ENCODE results near the gene CD22. TPM values are rescaled to one million over a fixed set of nuclear protein-coding genes. Genes with fewer than 3 reads are reported as not detected.

Gene CD22
- total RNA-seq, 3 donors from 2014 or later (not counting 1 experiment from before 2014, with no cell fraction given): 4.3 to 7.0 (median 6.0) TPM

DNA sequence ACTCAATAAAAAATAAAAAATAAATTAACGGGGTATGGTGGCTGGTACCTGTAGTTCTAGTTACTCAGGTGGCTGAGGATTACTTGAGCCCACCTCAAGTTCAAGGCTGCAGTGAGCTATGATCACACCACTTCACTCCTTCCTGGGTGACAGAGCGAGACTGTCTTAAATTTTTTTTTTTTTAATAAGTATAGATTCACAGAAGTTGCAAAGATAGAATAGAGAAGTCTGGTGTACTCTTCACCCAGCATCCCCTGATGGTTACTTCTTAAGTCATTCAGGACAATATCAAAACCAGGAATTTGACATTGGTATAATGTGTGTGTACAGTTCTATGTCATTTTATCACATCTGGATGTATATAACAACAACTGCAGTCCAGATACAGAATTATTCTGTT is 7.7 kb upstream of the CD22 start:
- no peak overlapping the region for H3K27ac Mint-ChIP-seq
- 86% methylated on average over 1 of the region's 2 CpGs for WGBS (ENCODE audit: insufficient coverage)
- no peak overlapping the region for H3K4me3 Mint-ChIP-seq
- Histone ChIP-seq H3K9me3 (ENCODE audit: control insufficient read depth, insufficient read depth, low read length) (no peaks in the 10 kb centered on the region), H3K4me1 (ENCODE audit: control insufficient read depth, insufficient read depth, low read length) (peaks cover 41% of the 10 kb centered on the region), H3K36me3 (ENCODE audit: control insufficient read depth, insufficient read depth, low read length) (no peaks in the 10 kb centered on the region), H3K4me3 (ENCODE audit: low read length) (no peak overlapping the region), H3K27me3 (ENCODE audit: control insufficient read depth, insufficient read depth, low read length) (no peaks in the 10 kb centered on the region), H3K27ac (ENCODE audit: low read length) (no peak overlapping the region)
- peaks cover 2% of the 10 kb centered on the region in 2 donors for H3K9me3 Mint-ChIP-seq
- H3K27me3 Mint-ChIP-seq (ENCODE audit: low read depth in 2 of 2): peaks cover 0 to 10% of the 10 kb centered on the region in 2 donors
- ATAC-seq: no peak
- TF ChIP-seq, protein P1, sequence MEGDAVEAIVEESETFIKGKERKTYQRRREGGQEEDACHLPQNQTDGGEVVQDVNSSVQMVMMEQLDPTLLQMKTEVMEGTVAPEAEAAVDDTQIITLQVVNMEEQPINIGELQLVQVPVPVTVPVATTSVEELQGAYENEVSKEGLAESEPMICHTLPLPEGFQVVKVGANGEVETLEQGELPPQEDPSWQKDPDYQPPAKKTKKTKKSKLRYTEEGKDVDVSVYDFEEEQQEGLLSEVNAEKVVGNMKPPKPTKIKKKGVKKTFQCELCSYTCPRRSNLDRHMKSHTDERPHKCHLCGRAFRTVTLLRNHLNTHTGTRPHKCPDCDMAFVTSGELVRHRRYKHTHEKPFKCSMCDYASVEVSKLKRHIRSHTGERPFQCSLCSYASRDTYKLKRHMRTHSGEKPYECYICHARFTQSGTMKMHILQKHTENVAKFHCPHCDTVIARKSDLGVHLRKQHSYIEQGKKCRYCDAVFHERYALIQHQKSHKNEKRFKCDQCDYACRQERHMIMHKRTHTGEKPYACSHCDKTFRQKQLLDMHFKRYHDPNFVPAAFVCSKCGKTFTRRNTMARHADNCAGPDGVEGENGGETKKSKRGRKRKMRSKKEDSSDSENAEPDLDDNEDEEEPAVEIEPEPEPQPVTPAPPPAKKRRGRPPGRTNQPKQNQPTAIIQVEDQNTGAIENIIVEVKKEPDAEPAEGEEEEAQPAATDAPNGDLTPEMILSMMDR (IDR thresholded peaks at IDR 0.05): no peak
- H3K36me3 Mint-ChIP-seq: no peaks in the 10 kb centered on the region
- peaks cover 0 to 8% of the 10 kb centered on the region in 2 donors for H3K4me1 Mint-ChIP-seq
- DNase-seq: no peak
- intact Hi-C loops (cut with micrococcal nuclease): no loop called here

DNA sequence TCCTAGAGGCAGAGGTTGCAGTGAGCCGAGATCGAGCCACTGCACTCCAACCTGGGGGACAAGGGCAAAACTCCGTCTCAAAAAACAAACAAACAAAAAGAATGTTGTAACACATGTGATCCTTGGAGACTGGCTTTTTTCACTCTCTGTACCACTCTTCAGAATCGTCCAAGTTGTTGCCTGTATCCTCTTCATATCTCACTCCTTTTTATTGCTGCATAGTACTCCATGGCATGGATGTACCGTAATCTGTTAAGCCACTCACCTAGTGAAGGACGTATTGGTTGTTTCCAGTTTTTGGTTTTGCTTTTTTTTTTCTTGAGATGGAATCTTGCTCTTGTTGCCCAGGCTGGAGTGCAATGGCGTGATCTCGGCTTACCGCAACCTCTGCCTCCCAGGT is 7.0 kb upstream of the CD22 start:
- Histone ChIP-seq H3K4me3 (ENCODE audit: low read length) (no peak overlapping the region), H3K9me3 (ENCODE audit: control insufficient read depth, insufficient read depth, low read length) (no peaks in the 10 kb centered on the region), H3K27ac (ENCODE audit: low read length) (no peak overlapping the region), H3K4me1 (ENCODE audit: control insufficient read depth, insufficient read depth, low read length) (peaks cover 39% of the 10 kb centered on the region), H3K27me3 (ENCODE audit: control insufficient read depth, insufficient read depth, low read length) (no peaks in the 10 kb centered on the region), H3K36me3 (ENCODE audit: control insufficient read depth, insufficient read depth, low read length) (no peaks in the 10 kb centered on the region)
- Mint-ChIP-seq H3K4me1 (peaks cover 0 to 8% of the 10 kb centered on the region in 2 donors), H3K27me3 (ENCODE audit: low read depth in 2 of 2) (peaks cover 0 to 10% of the 10 kb centered on the region in 2 donors), H3K36me3 (no peaks in the 10 kb centered on the region), H3K4me3 (no peak overlapping the region), H3K9me3 (peaks cover 2% of the 10 kb centered on the region in 2 donors), H3K27ac (no peak overlapping the region)
- no peak for ATAC-seq
- intact Hi-C loops (cut with micrococcal nuclease): no loop called here
- TF ChIP-seq, protein P1 (IDR thresholded peaks at IDR 0.05): no peak
- 94% methylated on average over 6 of the region's 9 CpGs for WGBS (ENCODE audit: insufficient coverage)
- DNase-seq: no peak

DNA sequence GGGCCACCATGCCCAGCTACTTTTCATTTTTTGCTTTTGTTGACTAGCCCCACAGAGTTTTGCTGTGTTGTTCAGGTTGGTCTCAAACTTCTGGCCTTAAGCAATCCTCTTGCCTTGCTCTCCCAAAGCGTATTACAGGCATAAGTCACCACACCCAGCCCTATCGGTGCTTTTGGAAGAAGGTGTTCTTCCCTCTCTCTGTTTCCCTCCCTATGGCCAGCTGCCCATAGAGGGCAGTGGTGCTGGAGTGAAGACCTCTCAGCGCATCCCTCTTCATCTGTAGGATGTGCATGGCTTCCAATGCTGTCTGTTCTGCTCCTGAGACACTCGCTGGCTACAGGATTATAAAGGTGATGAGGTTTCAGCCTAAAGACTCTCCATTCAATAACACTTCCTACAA is 1.3 kb upstream of the CD22 start:
- H3K36me3 ChIP-seq (ENCODE audit: control insufficient read depth, insufficient read depth, low read length): no peaks in the 10 kb centered on the region
- TF ChIP-seq, protein P1 (IDR thresholded peaks at IDR 0.05): no peak
- Mint-ChIP-seq H3K9me3 (no peaks in the 10 kb centered on the region), H3K4me3 (no peak overlapping the region), H3K4me1 (no peaks in the 10 kb centered on the region), H3K36me3 (no peaks in the 10 kb centered on the region), H3K27ac (no peak overlapping the region), H3K27me3 (ENCODE audit: low read depth in 2 of 2) (peaks cover 15 to 20% of the 10 kb centered on the region in 2 donors)
- peaks cover 4% of the 10 kb centered on the region for H3K4me1 ChIP-seq (ENCODE audit: control insufficient read depth, insufficient read depth, low read length)
- intact Hi-C loops (cut with micrococcal nuclease): no loop called here
- no peaks in the 10 kb centered on the region for H3K27me3 ChIP-seq (ENCODE audit: control insufficient read depth, insufficient read depth, low read length)
- whole genome bisulfite sequencing (ENCODE audit: insufficient coverage): 100% methylated on average over 2 of the region's 4 CpGs
- H3K27ac ChIP-seq (ENCODE audit: low read length): no peak overlapping the region
- DNase-seq (no peak), ATAC-seq (no peak)
- H3K9me3 ChIP-seq (ENCODE audit: control insufficient read depth, insufficient read depth, low read length): no peaks in the 10 kb centered on the region
- H3K4me3 ChIP-seq (ENCODE audit: low read length): no peak overlapping the region

DNA sequence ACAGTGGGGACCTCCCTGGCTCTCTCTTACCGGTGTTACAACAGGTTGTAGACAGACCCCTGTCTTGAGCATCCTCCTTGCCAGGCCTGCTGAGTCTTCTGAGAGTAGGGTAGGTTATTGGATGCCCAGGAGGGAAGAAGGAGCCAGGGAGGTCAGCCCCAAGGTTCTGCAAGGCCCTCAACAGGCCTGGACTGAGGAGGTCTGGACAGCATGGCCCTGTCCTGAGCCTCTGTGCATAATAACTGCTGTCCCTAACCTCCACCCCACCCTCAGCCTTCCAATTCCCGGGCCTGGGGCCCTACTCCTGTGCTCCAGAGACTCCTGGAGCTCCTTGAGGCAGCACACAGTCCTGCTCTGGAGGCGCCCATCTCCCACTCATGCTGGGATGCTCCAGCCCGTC is 336 bp downstream of the CD22 start:
- H3K36me3 Mint-ChIP-seq: no peaks in the 10 kb centered on the region
- DNase-seq: no peak
- intact Hi-C loops (cut with micrococcal nuclease): no loop called here
- H3K9me3 Mint-ChIP-seq: no peaks in the 10 kb centered on the region
- ATAC-seq: no peak
- TF ChIP-seq, protein P1 (IDR thresholded peaks at IDR 0.05): no peak
- peaks cover 15 to 28% of the 10 kb centered on the region in 2 donors for H3K27me3 Mint-ChIP-seq (ENCODE audit: low read depth in 2 of 2)
- Histone ChIP-seq H3K4me3 (ENCODE audit: low read length) (peak overlapping the region; percentile 56), H3K9me3 (ENCODE audit: control insufficient read depth, insufficient read depth, low read length) (no peaks in the 10 kb centered on the region), H3K4me1 (ENCODE audit: control insufficient read depth, insufficient read depth, low read length) (peaks cover 12% of the 10 kb centered on the region), H3K27ac (ENCODE audit: low read length) (peak overlapping the region; percentile 73), H3K36me3 (ENCODE audit: control insufficient read depth, insufficient read depth, low read length) (no peaks in the 10 kb centered on the region), H3K27me3 (ENCODE audit: control insufficient read depth, insufficient read depth, low read length) (no peaks in the 10 kb centered on the region)
- no peaks in the 10 kb centered on the region for H3K4me1 Mint-ChIP-seq
- no peak overlapping the region for H3K27ac Mint-ChIP-seq
- 59% methylated on average over 4 of the region's 4 CpGs for WGBS (ENCODE audit: insufficient coverage)
- H3K4me3 Mint-ChIP-seq: no peak overlapping the region
